ENCODE results near the gene ST3GAL5. TPM values are rescaled to one million over a fixed set of nuclear protein-coding genes. Genes with fewer than 3 reads are reported as not detected.

ST3GAL5 gene
- 16.4 and 32.1 TPM in 2 replicates for total RNA-seq

DNA sequence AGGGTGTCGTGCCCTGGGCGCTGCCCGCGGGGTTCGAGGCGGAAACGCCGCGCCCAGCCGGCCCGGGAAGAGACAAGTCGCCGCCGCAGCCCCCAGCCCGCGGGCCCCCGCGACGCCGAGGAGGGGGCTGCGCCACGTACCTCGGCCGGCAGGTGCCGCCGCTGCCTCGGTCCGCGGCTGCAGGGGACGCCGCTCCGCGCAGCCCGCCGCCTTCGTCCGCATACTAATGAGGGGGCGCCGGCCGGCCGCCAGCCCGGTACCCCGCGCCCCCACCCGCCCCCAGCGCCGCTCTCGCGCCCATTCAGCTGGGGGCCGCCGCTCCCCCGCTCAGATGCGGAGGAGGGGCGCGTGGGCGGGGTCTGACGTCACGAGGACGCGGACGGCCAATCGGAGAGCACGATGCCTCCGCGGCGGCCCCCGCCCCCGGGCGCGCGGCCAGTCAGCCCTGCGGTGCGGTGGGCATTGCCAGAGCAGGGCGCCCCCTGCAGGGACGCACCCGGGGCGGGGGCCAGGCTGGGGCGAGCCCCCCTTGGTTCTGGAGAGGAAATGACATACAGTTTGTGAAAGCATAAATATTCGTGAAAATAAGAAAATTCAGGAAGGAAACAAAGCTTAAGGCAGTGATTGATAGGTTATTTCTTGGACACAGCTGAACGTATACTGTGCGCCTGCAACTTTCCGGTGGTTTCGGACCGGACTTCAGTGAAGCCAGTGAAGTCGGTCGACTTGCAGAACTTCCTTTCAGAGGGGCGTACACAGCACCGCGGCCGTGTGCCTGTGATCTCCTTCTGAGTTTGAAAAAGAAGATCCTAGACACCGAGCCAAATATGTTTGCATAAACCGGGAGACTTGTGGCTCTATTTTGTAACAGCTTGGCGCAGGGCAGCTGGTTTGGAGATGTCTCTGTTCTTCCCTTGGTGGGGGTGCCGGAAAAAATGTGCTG is at the start of gene ST3GAL5:
TSS of gene ST3GAL5 (minus strand) at position 307 of the 943 bp plus-strand sequence. CDS start at position 222, 85 bp downstream.

Other genes with a start within 250 kb of the ST3GAL5 start
- gene SFTPB, start 220.8 kb downstream of the ST3GAL5 start, total RNA-seq = not detected in 2 replicates
- gene GNLY, start 194.6 kb downstream of the ST3GAL5 start, total RNA-seq = not detected in 2 replicates
- gene ATOH8, start 135.0 kb downstream of the ST3GAL5 start, total RNA-seq = 115 and 129 TPM in 2 replicates
- 12.5 and 16.5 TPM in 2 replicates for gene POLR1A, start 216.9 kb upstream of the ST3GAL5 start, total RNA-seq
- gene PTCD3, start 217.2 kb upstream of the ST3GAL5 start, total RNA-seq = 41.1 and 68.6 TPM in 2 replicates

All from cardiac atrium fibroblast (primary cell).